ENCODE data around the gene RERE. TPM values are rescaled to one million over a fixed set of nuclear protein-coding genes. Genes with fewer than 3 reads are reported as not detected.

RERE gene
- 14.2 TPM for polyA plus RNA-seq (2012; ENCODE audit: insufficient read depth, insufficient read length)

- H3K4me3 ChIP-seq (ENCODE audit: low read length), result peak within 1 kb of the TSS; percentile 87
- DNase-seq (ENCODE audit: low read depth, low spot score), result peak; percentile 88
These were observed at the start of gene RERE for GRCh38 chr1:8817412-8818324. Gene RERE, minus strand, starts transcription at chr1:8817640.

GRCh38 chr1:8866792-8867415 is 49.5 kb upstream of the RERE start:
- H3K4me3 ChIP-seq (ENCODE audit: low read length), result no peak overlapping the region
- no peak for DNase-seq (ENCODE audit: low read depth, low spot score)

GRCh38 chr1:8866173-8866791 is 48.8 kb upstream of the RERE start:
- no peak overlapping the region for H3K4me3 ChIP-seq (ENCODE audit: low read length)
- no peak for DNase-seq (ENCODE audit: low read depth, low spot score)

GRCh38 chr1:8864713-8865344 is 47.4 kb upstream of the RERE start:
- no peak for DNase-seq (ENCODE audit: low read depth, low spot score)
- H3K4me3 ChIP-seq (ENCODE audit: low read length), result no peak overlapping the region

- no peak for DNase-seq (ENCODE audit: low read depth, low spot score)
- no peak overlapping the region for H3K4me3 ChIP-seq (ENCODE audit: low read length)
These were observed 46.4 kb upstream of the RERE start for GRCh38 chr1:8863794-8864233.

GRCh38 chr1:8863138-8863537 is 45.7 kb upstream of the RERE start:
- DNase-seq (ENCODE audit: low read depth, low spot score), result no peak

GRCh38 chr1:8862528-8862927 is 45.1 kb upstream of the RERE start:
- no peak for DNase-seq (ENCODE audit: low read depth, low spot score)

More at GRCh38 chr1:8863138-8863537, 45.7 kb upstream of the RERE start:
- no peak overlapping the region for H3K4me3 ChIP-seq (ENCODE audit: low read length)

GRCh38 chr1:8860738-8861516 is 43.5 kb upstream of the RERE start:
- no peak for DNase-seq (ENCODE audit: low read depth, low spot score)
- no peak overlapping the region for H3K4me3 ChIP-seq (ENCODE audit: low read length)

More at GRCh38 chr1:8862528-8862927, 45.1 kb upstream of the RERE start:
- no peak overlapping the region for H3K4me3 ChIP-seq (ENCODE audit: low read length)

- no peak overlapping the region for H3K4me3 ChIP-seq (ENCODE audit: low read length)
- peak; percentile 58 for DNase-seq (ENCODE audit: low read depth, low spot score)
These were observed 41.7 kb upstream of the RERE start for GRCh38 chr1:8858888-8859706.

GRCh38 chr1:8858112-8858668 is 40.8 kb upstream of the RERE start:
- no peak overlapping the region for H3K4me3 ChIP-seq (ENCODE audit: low read length)
- DNase-seq (ENCODE audit: low read depth, low spot score), result no peak

GRCh38 chr1:8856689-8857412 is 39.4 kb upstream of the RERE start:
- DNase-seq (ENCODE audit: low read depth, low spot score), result no peak
- no peak overlapping the region for H3K4me3 ChIP-seq (ENCODE audit: low read length)

GRCh38 chr1:8854240-8854639 is 36.8 kb upstream of the RERE start:
- no peak for DNase-seq (ENCODE audit: low read depth, low spot score)
- no peak overlapping the region for H3K4me3 ChIP-seq (ENCODE audit: low read length)

- no peak for DNase-seq (ENCODE audit: low read depth, low spot score)
- no peak overlapping the region for H3K4me3 ChIP-seq (ENCODE audit: low read length)
These were observed 33.6 kb upstream of the RERE start for GRCh38 chr1:8851060-8851459.

GRCh38 chr1:8848663-8849386 is 31.4 kb upstream of the RERE start:
- DNase-seq (ENCODE audit: low read depth, low spot score), result no peak
- no peak overlapping the region for H3K4me3 ChIP-seq (ENCODE audit: low read length)

- no peak overlapping the region for H3K4me3 ChIP-seq (ENCODE audit: low read length)
- DNase-seq (ENCODE audit: low read depth, low spot score), result peak; percentile 87
These were observed 30.6 kb upstream of the RERE start for GRCh38 chr1:8847990-8848389.

- no peak overlapping the region for H3K4me3 ChIP-seq (ENCODE audit: low read length)
- DNase-seq (ENCODE audit: low read depth, low spot score), result no peak
These were observed 28.8 kb upstream of the RERE start for GRCh38 chr1:8846263-8846662.
